GM12878 (cell line): Measurements from ENCODE around the gene SLC35E2B. TPM values are rescaled to one million over a fixed set of nuclear protein-coding genes. Genes with fewer than 3 reads are reported as not detected.

Source experiments
- ATAC-seq: fragments of 200-7000 bp; cut with Tn5 transposase; 3 replicates; pipeline ENCODE4 v1.9.1; 2020; ENCODE audit warnings: mild to moderate bottlenecking, moderate library complexity
- BruUV-seq: library from RNA; stranded (reverse); fragments of 400-500 nt; replicated peaks from 2 replicates; lab custom pipeline; 2021; lab: Mats Ljungman, UMichigan
- CTCF ChIA-PET: fragments of 300-600 bp; sonication (Branson Sonifier 250); formaldehyde crosslinking; extraction: SDS; loops from one replicate; lab custom pipeline; 2021; ENCODE audit warnings: inconsistent platforms; lab: Yijun Ruan, JAX
- POLR2A ChIA-PET: fragments of 350-600 bp; formaldehyde crosslinking; extraction: SDS; loops from one replicate; lab custom pipeline; 2021; ENCODE audit warnings: inconsistent platforms; lab: Charles Lee
- RAD21 ChIA-PET: fragments of 300-600 bp; sonication (Branson Sonifier 250); formaldehyde crosslinking; loops from one replicate; lab custom pipeline; 2023; ENCODE audit warnings: antibody characterized with exemption; ENCODE audit not compliant: unreplicated experiment; lab: Charles Lee
- SMC1A ChIA-PET: fragments of 300-600 bp; sonication (Branson Sonifier 250); formaldehyde crosslinking; loops from one replicate; lab custom pipeline; 2023; ENCODE audit not compliant: unreplicated experiment, uncharacterized antibody; lab: Charles Lee
- DNase-seq: peaks from one replicate; pipeline ENCODE4 v3.0.0-alpha.2; 2011; ENCODE audit warnings: low read depth, low spot score
- FAIRE-seq: peaks from 3 replicates; lab custom pipeline; 2011; peaks lifted over from hg19 to GRCh38; lab: Jason Lieb, UNC
- H2AFZ ChIP-seq: 2 replicates; pipeline ENCODE4 v1.6.0; 2011; ENCODE audit warnings: low read depth, low read length, control low read depth; ENCODE audit not compliant: control insufficient read depth
- H3K27ac ChIP-seq: 2 replicates; pipeline ENCODE4 v1.5.1; 2011; ENCODE audit warnings: control low read depth; ENCODE audit not compliant: control insufficient read depth, insufficient read depth
- H3K27me3 ChIP-seq, 2 experiments: replicated peaks in 1 of 2; 2 replicates each; pipeline versions ENCODE4 v1.6.0 to v1.6.1; 2011; ENCODE audit warnings: low read length in 1 of 2; ENCODE audit not compliant: control insufficient read depth in 2 of 2, insufficient read depth in 2 of 2
- H3K36me3 ChIP-seq, 2 experiments: 2 replicates each; pipeline ENCODE4 v1.5.1; 2011; ENCODE audit warnings: low read length in 1 of 2; ENCODE audit not compliant: control insufficient read depth in 2 of 2, insufficient read depth in 2 of 2
- H3K4me1 ChIP-seq: 2 replicates; pipeline ENCODE4 v1.6.1; 2011; ENCODE audit warnings: mild to moderate bottlenecking, low read length, moderate library complexity, mixed read lengths; ENCODE audit not compliant: control insufficient read depth, insufficient read depth
- H3K4me2 ChIP-seq: 2 replicates; pipeline ENCODE4 v1.6.0; 2011; ENCODE audit warnings: control low read depth; ENCODE audit not compliant: control insufficient read depth, insufficient read depth
- H3K4me3 ChIP-seq: fragments of 200-600 bp; sonication (generic); 2 replicates; pipeline ENCODE4 v1.5.1; 2016
- H3K79me2 ChIP-seq: 2 replicates; pipeline ENCODE4 v1.6.0; 2011; ENCODE audit warnings: low read length; ENCODE audit not compliant: control insufficient read depth, insufficient read depth
- H3K9ac ChIP-seq: 2 replicates; pipeline ENCODE4 v1.8.0; 2011; ENCODE audit warnings: low read length, control low read depth, mixed read lengths; ENCODE audit not compliant: control insufficient read depth, insufficient read depth
- H3K9me3 ChIP-seq: replicated peaks from 3 replicates; pipeline ENCODE4 v1.5.1; 2011; ENCODE audit warnings: mild to moderate bottlenecking, low read length; ENCODE audit not compliant: control insufficient read depth, insufficient read depth
- H4K20me1 ChIP-seq: 2 replicates; pipeline ENCODE4 v1.6.0; 2011; ENCODE audit not compliant: control insufficient read depth, insufficient read depth
- CREM ChIP-seq: IDR thresholded peaks from 2 replicates; pipeline ENCODE4 v1.6.1; 2014; ENCODE audit warnings: antibody characterized with exemption, low read depth
- HDAC2 ChIP-seq: fragments of 200-600 bp; sonication (generic); IDR thresholded peaks from 2 replicates; pipeline ENCODE4 v1.6.1; 2017
- KLF5 ChIP-seq: fragments of 450-650 bp; IDR thresholded peaks from 2 replicates; pipeline ENCODE4 v1.6.1; 2014; ENCODE audit warnings: mild to moderate bottlenecking; ENCODE audit not compliant: partially characterized antibody
- MTA2 ChIP-seq: fragments of 450-650 bp; IDR thresholded peaks from 2 replicates; pipeline ENCODE4 v1.6.1; 2016; ENCODE audit warnings: low read depth, mild to moderate bottlenecking, moderate library complexity
- MYB ChIP-seq: fragments of 150-350 bp; IDR thresholded peaks from 2 replicates; pipeline ENCODE4 v1.6.1; 2014; ENCODE audit warnings: mild to moderate bottlenecking, low read depth, low read length, borderline replicate concordance
- NR2C2 ChIP-seq: IDR thresholded peaks from 2 replicates; pipeline ENCODE4 v1.6.1; 2011; ENCODE audit warnings: borderline replicate concordance, low read depth; ENCODE audit not compliant: control insufficient read depth, insufficient read length
- POLR2AphosphoS5 ChIP-seq: IDR thresholded peaks from 2 replicates; pipeline ENCODE4 v1.6.1; 2011; ENCODE audit warnings: mild to moderate bottlenecking, low read length, inconsistent platforms
- SMC3 ChIP-seq: IDR thresholded peaks from 2 replicates; pipeline ENCODE4 v1.6.1; 2011; ENCODE audit warnings: low read length, improper control_type of control experiment, borderline replicate concordance
- SUPT20H ChIP-seq: IDR thresholded peaks from 2 replicates; pipeline ENCODE4 v1.6.1; 2011; ENCODE audit warnings: low read depth, mild to moderate bottlenecking, low read length, moderate library complexity, borderline replicate concordance; ENCODE audit not compliant: control insufficient read depth
- SUZ12 ChIP-seq: fragments of 200-600 bp; sonication (generic); IDR thresholded peaks from one replicate; pipeline ENCODE4 v1.6.1; 2018; ENCODE audit warnings: antibody characterized with exemption, mild to moderate bottlenecking; ENCODE audit not compliant: unreplicated experiment
- TARDBP ChIP-seq: IDR thresholded peaks from 2 replicates; pipeline ENCODE4 v1.6.1; 2016; ENCODE audit warnings: borderline replicate concordance
- WGBS: methylation state at CpG from one replicate; pipeline ENCODE4 v1.1.6; 2016; ENCODE audit warnings: low lambda C conversion rate; ENCODE audit not compliant: insufficient replicate concordance, insufficient coverage; ENCODE audit errors: missing lambda C conversion rate; 5-methylcytosine and 5-hydroxymethylcytosine counted together
- in situ Hi-C: fragments of 300-500 bp; cut with MboI; formaldehyde crosslinking; loops from 9 replicates; pipeline ENCODE4 v1.14.3; 2018; ENCODE audit warnings: mixed read lengths
- intact Hi-C: fragments of 100-400 bp; cut with micrococcal nuclease; formaldehyde crosslinking; loops from one replicate; pipeline ENCODE4 v1.14.2; 2022; ENCODE audit not compliant: unreplicated experiment
- polyA plus RNA-seq, 11 experiments: library from polyadenylated mRNA; depleted of rRNA in 4 of 11; unstranded in 6 of 11; stranded (reverse) in 5 of 11; fragments of >200 nt; fragmentation: Nextera tagmentation in 4 of 11; fragmentation: Illumina TruSeq in 1 of 11; extraction: Ambion mirVana in 4 of 11; extraction: Trizol in 1 of 11; gene quantifications; 1 replicate in 1 of 11; 2 replicates in 10 of 11; pipeline versions ENCODE4 v1.2.1 to v1.2.3, GENCODE V29; 2011 to 2016; ENCODE audit warnings: inconsistent platforms in 2 of 11, missing spikeins in 2 of 11, low read depth in 1 of 11
- total RNA-seq, 4 experiments: library from RNA; depleted of rRNA in 3 of 4; stranded (reverse); fragments of >200 nt in 3 of 4; fragmentation: Illumina TruSeq in 1 of 4; extraction: Trizol in 1 of 4; gene quantifications; 2 replicates each; pipeline versions ENCODE4 v1.2.1 to v1.2.3, GENCODE V29; 2013 to 2021
- TF ChIP-seq, protein P1 (sequence below): fragments of 450-650 bp; IDR thresholded peaks from 2 replicates; pipeline ENCODE4 v1.6.1; 2017; ENCODE audit warnings: mild to moderate bottlenecking
- TF ChIP-seq, protein P2 (sequence below): fragments of 450-650 bp; IDR thresholded peaks from 2 replicates; pipeline ENCODE4 v1.6.1; 2016; ENCODE audit warnings: mild to moderate bottlenecking, moderate library complexity, borderline replicate concordance
- TF ChIP-seq, protein P3 (sequence below): IDR thresholded peaks from 2 replicates; pipeline ENCODE4 v1.6.1; 2011; ENCODE audit warnings: low read depth, mild to moderate bottlenecking, low read length, moderate library complexity, borderline replicate concordance; ENCODE audit errors: extremely low read depth

SLC35E2B gene
- total and polyA plus RNA-seq, 10 of the 15 experiments (the other 5 are each of a cell fraction or from before 2014, with no cell fraction given): 2.6 to 36.7 (median 18.6) TPM

DNA sequence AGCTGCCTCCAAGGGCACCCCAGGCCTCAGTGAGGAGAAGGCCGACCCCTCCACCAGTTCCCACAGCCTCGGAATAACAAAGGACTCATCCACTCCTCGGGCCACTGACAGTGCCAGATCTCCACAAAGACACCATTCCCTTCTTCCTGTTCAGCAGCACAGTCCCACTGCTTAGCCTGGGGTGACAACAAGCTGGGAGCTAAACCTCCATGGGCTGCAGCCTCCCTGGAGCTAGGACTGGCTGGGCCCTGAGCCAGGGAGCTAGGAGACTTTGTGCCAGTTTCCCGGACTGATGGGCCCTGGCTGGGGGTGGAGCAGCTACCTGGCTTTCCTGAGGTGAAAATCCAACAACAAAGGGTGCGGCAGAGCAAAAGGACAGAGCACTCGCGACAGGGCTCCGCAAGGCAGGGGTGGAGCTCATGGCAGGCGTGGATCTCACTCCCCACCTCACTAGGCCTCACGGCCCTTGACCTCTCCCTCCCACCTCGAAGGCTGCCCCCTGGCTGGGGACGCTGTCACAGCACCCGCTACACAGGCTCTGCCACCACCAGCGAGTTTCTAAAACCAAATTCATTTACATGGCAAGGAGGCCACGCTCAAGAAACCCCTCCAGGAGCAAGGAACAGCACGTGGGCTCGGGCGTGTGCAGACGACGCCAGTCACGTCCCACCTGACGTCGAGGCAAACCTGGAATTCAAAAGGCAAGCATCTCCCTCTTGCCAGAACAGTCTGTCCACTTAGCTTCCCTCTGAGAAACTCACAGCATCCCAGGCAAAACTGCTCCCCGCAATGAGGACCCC, 13.8 kb downstream of the SLC35E2B start:
- Histone ChIP-seq H3K79me2 (peaks cover 13% of the 10 kb centered on the region), H2AFZ (no peak overlapping the region; the same call in 1 of the 2 replicates), H3K9ac (peak overlapping the region; percentile 56), H3K4me1 (peaks cover 24% of the 10 kb centered on the region), H3K4me2 (peak overlapping the region; percentile 81), H3K27me3 (no peaks in the 10 kb centered on the region), H3K4me3 (peak overlapping the region; percentile 33; the same call in 1 of the 2 replicates), H3K36me3 (peaks cover 0 to 3% of the 10 kb centered on the region in 2 experiments; a peak in 1 of 4 replicates), H3K9me3 (no peaks in the 10 kb centered on the region), H3K27ac (peak overlapping the region; percentile 94), H4K20me1 (no peaks in the 10 kb centered on the region)
- ChIA-PET SMC1A (interaction anchor here (0.8 to 2.2 kb wide), 2 partner anchors 9 to 215 kb away, joined by 4 to 10 read pairs; no protein-coding TSS in a partner anchor), RAD21 (interaction anchor here (0.6 to 2.0 kb wide), 7 partner anchors 9 to 341 kb away, joined by 3 to 8 read pairs (median 3); partner anchors contain the start of gene MIB2), CTCF (interaction anchor here (0.6 to 2.4 kb wide), 12 partner anchors 9 to 230 kb away, joined by 3 to 13 read pairs (median 4); partner anchors contain the start of gene CDK11A), POLR2A (interaction anchor here (1.4 kb wide), 1 partner anchor 101 kb away, joined by 4 read pairs; no protein-coding TSS in a partner anchor)
- no TSS peak for BruUV-seq
- in situ Hi-C loops (no loop called here), intact Hi-C loops (no loop called here)
- DNase-seq: peak; percentile 23
- 45% methylated on average over 24 of the region's 24 CpGs for WGBS
- ATAC-seq: peak; percentile 81
- FAIRE-seq: no peak
- TF ChIP-seq HDAC2 (no peak), MTA2 (no peak), KLF5 (no peak), MYB (no peak), SUZ12 (no peak), POLR2AphosphoS5 (no peak), SUPT20H (no peak), CREM (no peak), NR2C2 (peak; percentile 72), TARDBP (no peak), SMC3 (peak; percentile 33; the same call in 1 of the 2 replicates)
- TF ChIP-seq, protein P1, sequence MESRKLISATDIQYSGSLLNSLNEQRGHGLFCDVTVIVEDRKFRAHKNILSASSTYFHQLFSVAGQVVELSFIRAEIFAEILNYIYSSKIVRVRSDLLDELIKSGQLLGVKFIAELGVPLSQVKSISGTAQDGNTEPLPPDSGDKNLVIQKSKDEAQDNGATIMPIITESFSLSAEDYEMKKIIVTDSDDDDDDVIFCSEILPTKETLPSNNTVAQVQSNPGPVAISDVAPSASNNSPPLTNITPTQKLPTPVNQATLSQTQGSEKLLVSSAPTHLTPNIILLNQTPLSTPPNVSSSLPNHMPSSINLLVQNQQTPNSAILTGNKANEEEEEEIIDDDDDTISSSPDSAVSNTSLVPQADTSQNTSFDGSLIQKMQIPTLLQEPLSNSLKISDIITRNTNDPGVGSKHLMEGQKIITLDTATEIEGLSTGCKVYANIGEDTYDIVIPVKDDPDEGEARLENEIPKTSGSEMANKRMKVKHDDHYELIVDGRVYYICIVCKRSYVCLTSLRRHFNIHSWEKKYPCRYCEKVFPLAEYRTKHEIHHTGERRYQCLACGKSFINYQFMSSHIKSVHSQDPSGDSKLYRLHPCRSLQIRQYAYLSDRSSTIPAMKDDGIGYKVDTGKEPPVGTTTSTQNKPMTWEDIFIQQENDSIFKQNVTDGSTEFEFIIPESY: peak; percentile 79; the same call in 1 of the 2 replicates
- TF ChIP-seq, protein P2, sequence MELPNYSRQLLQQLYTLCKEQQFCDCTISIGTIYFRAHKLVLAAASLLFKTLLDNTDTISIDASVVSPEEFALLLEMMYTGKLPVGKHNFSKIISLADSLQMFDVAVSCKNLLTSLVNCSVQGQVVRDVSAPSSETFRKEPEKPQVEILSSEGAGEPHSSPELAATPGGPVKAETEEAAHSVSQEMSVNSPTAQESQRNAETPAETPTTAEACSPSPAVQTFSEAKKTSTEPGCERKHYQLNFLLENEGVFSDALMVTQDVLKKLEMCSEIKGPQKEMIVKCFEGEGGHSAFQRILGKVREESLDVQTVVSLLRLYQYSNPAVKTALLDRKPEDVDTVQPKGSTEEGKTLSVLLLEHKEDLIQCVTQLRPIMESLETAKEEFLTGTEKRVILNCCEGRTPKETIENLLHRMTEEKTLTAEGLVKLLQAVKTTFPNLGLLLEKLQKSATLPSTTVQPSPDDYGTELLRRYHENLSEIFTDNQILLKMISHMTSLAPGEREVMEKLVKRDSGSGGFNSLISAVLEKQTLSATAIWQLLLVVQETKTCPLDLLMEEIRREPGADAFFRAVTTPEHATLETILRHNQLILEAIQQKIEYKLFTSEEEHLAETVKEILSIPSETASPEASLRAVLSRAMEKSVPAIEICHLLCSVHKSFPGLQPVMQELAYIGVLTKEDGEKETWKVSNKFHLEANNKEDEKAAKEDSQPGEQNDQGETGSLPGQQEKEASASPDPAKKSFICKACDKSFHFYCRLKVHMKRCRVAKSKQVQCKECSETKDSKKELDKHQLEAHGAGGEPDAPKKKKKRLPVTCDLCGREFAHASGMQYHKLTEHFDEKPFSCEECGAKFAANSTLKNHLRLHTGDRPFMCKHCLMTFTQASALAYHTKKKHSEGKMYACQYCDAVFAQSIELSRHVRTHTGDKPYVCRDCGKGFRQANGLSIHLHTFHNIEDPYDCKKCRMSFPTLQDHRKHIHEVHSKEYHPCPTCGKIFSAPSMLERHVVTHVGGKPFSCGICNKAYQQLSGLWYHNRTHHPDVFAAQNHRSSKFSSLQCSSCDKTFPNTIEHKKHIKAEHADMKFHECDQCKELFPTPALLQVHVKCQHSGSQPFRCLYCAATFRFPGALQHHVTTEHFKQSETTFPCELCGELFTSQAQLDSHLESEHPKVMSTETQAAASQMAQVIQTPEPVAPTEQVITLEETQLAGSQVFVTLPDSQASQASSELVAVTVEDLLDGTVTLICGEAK: no peak
- TF ChIP-seq, protein P3, sequence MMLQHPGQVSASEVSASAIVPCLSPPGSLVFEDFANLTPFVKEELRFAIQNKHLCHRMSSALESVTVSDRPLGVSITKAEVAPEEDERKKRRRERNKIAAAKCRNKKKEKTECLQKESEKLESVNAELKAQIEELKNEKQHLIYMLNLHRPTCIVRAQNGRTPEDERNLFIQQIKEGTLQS: no peak
